Measurements from ENCODE around the gene ATOSA.

The ATOSA gene

GRCh38 chr15:52645916-52646315 is 33.3 kb downstream of the ATOSA start:
- H3K4me2 ChIP-seq (ENCODE audit: low read length), result no peak overlapping the region
- no peaks in the 10 kb centered on the region for H3K9me3 ChIP-seq (ENCODE audit: control insufficient read depth, insufficient read depth, low read length)
- no peak overlapping the region for H3K27ac ChIP-seq (ENCODE audit: low read depth, low read length)
- no peaks in the 10 kb centered on the region for H3F3A ChIP-seq (ENCODE audit: control insufficient read depth, insufficient read depth)
- H3K9me2 ChIP-seq (replicated peaks; ENCODE audit: control insufficient read depth, low read length), result no peaks in the 10 kb centered on the region
- H4K20me1 ChIP-seq (ENCODE audit: control insufficient read depth, insufficient read depth, low read depth, low read length), result no peaks in the 10 kb centered on the region
- TF ChIP-seq, protein P1, sequence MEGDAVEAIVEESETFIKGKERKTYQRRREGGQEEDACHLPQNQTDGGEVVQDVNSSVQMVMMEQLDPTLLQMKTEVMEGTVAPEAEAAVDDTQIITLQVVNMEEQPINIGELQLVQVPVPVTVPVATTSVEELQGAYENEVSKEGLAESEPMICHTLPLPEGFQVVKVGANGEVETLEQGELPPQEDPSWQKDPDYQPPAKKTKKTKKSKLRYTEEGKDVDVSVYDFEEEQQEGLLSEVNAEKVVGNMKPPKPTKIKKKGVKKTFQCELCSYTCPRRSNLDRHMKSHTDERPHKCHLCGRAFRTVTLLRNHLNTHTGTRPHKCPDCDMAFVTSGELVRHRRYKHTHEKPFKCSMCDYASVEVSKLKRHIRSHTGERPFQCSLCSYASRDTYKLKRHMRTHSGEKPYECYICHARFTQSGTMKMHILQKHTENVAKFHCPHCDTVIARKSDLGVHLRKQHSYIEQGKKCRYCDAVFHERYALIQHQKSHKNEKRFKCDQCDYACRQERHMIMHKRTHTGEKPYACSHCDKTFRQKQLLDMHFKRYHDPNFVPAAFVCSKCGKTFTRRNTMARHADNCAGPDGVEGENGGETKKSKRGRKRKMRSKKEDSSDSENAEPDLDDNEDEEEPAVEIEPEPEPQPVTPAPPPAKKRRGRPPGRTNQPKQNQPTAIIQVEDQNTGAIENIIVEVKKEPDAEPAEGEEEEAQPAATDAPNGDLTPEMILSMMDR (IDR thresholded peaks at IDR 0.05; ENCODE audit: low read depth, low read length, poor library complexity, severe bottlenecking), result no peak
- TF ChIP-seq EZH2phosphoT487 (IDR thresholded peaks at IDR 0.05; ENCODE audit: borderline replicate concordance, low read length), result no peak
- H3K4me1 ChIP-seq (ENCODE audit: control insufficient read depth, low read length), result peaks cover 14% of the 10 kb centered on the region
- no peaks in the 10 kb centered on the region for H3K27me3 ChIP-seq (ENCODE audit: control insufficient read depth, low read length)
- H3K36me3 ChIP-seq (ENCODE audit: control insufficient read depth, low read length), result peaks cover 33% of the 10 kb centered on the region
- H3K4me3 ChIP-seq (ENCODE audit: low read length), result no peak overlapping the region
- H3K79me2 ChIP-seq (ENCODE audit: control insufficient read depth, low read length), result peaks cover 5% of the 10 kb centered on the region; the same call in 1 of the 2 replicates

- Histone ChIP-seq H3K4me3 (ENCODE audit: low read length) (no peak overlapping the region), H3K79me2 (ENCODE audit: control insufficient read depth, low read length) (0 out of 2 replicates have a peak, but pooled peaks cover 5% of the 10 kb centered on the region), H3K9me3 (ENCODE audit: control insufficient read depth, insufficient read depth, low read length) (no peaks in the 10 kb centered on the region), H3K4me1 (ENCODE audit: control insufficient read depth, low read length) (no peaks in the 10 kb centered on the region), H3K27ac (ENCODE audit: low read depth, low read length) (no peak overlapping the region), H3F3A (ENCODE audit: control insufficient read depth, insufficient read depth) (peaks cover 3% of the 10 kb centered on the region; the same call in 1 of the 2 replicates), H3K36me3 (ENCODE audit: control insufficient read depth, low read length) (peaks cover 37% of the 10 kb centered on the region), H3K4me2 (ENCODE audit: low read length) (no peak overlapping the region), H3K9me2 (replicated peaks; ENCODE audit: control insufficient read depth, low read length) (no peaks in the 10 kb centered on the region), H3K27me3 (ENCODE audit: control insufficient read depth, low read length) (no peaks in the 10 kb centered on the region), H4K20me1 (ENCODE audit: control insufficient read depth, insufficient read depth, low read depth, low read length) (no peaks in the 10 kb centered on the region)
- TF ChIP-seq, protein P1 (IDR thresholded peaks at IDR 0.05; ENCODE audit: low read depth, low read length, poor library complexity, severe bottlenecking), result no peak
- TF ChIP-seq EZH2phosphoT487 (IDR thresholded peaks at IDR 0.05; ENCODE audit: borderline replicate concordance, low read length), result no peak
These were observed 36.5 kb downstream of the ATOSA start for GRCh38 chr15:52642386-52643361.

DNA sequence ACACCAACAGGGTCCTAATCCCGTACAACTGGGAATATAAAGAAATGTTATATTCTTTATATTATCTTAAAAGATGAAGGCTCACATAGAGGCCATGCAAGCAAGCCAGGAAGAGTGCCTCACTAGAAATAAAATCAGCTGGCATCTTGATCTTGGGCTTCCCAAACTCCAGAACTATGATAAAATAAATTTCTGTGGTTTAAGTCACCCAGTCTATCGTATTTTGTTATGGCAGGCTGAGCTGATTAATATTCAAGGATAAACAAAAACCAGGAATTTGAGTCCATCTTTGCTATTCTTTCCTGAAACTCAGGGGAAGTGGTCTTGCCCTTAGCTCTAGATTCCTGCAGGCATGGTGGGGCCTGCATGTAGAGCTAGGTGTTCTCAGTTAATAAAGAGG is 42.7 kb downstream of the ATOSA start:
- TF ChIP-seq, protein P1 (IDR thresholded peaks at IDR 0.05; ENCODE audit: low read depth, low read length, poor library complexity, severe bottlenecking), result no peak
- no peak for TF ChIP-seq EZH2phosphoT487 (IDR thresholded peaks at IDR 0.05; ENCODE audit: borderline replicate concordance, low read length)
- Histone ChIP-seq H3K4me2 (ENCODE audit: low read length) (no peak overlapping the region), H3K4me1 (ENCODE audit: control insufficient read depth, low read length) (no peaks in the 10 kb centered on the region), H3K4me3 (ENCODE audit: low read length) (no peak overlapping the region), H3K9me3 (ENCODE audit: control insufficient read depth, insufficient read depth, low read length) (no peaks in the 10 kb centered on the region), H3F3A (ENCODE audit: control insufficient read depth, insufficient read depth) (peaks cover 3% of the 10 kb centered on the region; the same call in 1 of the 2 replicates), H3K36me3 (ENCODE audit: control insufficient read depth, low read length) (peaks cover 39% of the 10 kb centered on the region), H3K79me2 (ENCODE audit: control insufficient read depth, low read length) (peaks cover 7% of the 10 kb centered on the region; the same call in 1 of the 2 replicates), H4K20me1 (ENCODE audit: control insufficient read depth, insufficient read depth, low read depth, low read length) (no peaks in the 10 kb centered on the region), H3K27ac (ENCODE audit: low read depth, low read length) (no peak overlapping the region), H3K27me3 (ENCODE audit: control insufficient read depth, low read length) (no peaks in the 10 kb centered on the region), H3K9me2 (replicated peaks; ENCODE audit: control insufficient read depth, low read length) (no peaks in the 10 kb centered on the region)

All from DOHH2 (cell line).